DOHH2 (cell line): ENCODE measurements around the gene GREM2.

Experiments
- H3F3A ChIP-seq: fragments of 200-600 bp; sonication (generic), shearing (Covaris generic); 2 replicates; pipeline ENCODE4 v1.6.0; 2016; ENCODE audit warnings: antibody characterized with exemption, mild to moderate bottlenecking; ENCODE audit not compliant: control insufficient read depth, insufficient read depth
- H3K27ac ChIP-seq: fragments of 200-600 bp; sonication (generic); 2 replicates; pipeline ENCODE4 v1.5.1; 2014; ENCODE audit warnings: low read depth, mild to moderate bottlenecking, low read length, moderate library complexity
- H3K27me3 ChIP-seq: fragments of 200-600 bp; sonication (generic); 2 replicates; pipeline ENCODE4 v1.6.1; 2014; ENCODE audit warnings: mild to moderate bottlenecking, low read length, mixed read lengths; ENCODE audit not compliant: control insufficient read depth
- H3K36me3 ChIP-seq: fragments of 200-600 bp; sonication (generic); 2 replicates; pipeline ENCODE4 v1.6.1; 2014; ENCODE audit warnings: mild to moderate bottlenecking, low read length, moderate library complexity, mixed read lengths; ENCODE audit not compliant: control insufficient read depth
- H3K4me1 ChIP-seq: fragments of 200-600 bp; sonication (generic); 2 replicates; pipeline ENCODE4 v1.6.1; 2014; ENCODE audit warnings: mild to moderate bottlenecking, low read length, mixed read lengths; ENCODE audit not compliant: control insufficient read depth
- H3K4me2 ChIP-seq: fragments of 200-600 bp; sonication (generic); 2 replicates; pipeline ENCODE4 v1.6.0; 2014; ENCODE audit warnings: mild to moderate bottlenecking, low read length, moderate library complexity
- H3K4me3 ChIP-seq: fragments of 200-600 bp; sonication (generic); 2 replicates; pipeline ENCODE4 v1.5.1; 2014; ENCODE audit warnings: mild to moderate bottlenecking, low read length, mixed read lengths
- H3K79me2 ChIP-seq: fragments of 200-600 bp; sonication (generic); 2 replicates; pipeline ENCODE4 v1.6.1; 2014; ENCODE audit warnings: mild to moderate bottlenecking, low read length, mixed read lengths; ENCODE audit not compliant: control insufficient read depth
- H3K9me2 ChIP-seq: fragments of 200-600 bp; sonication (generic); replicated peaks from 2 replicates; pipeline ENCODE4 v1.6.1; 2014; ENCODE audit warnings: mild to moderate bottlenecking, low read length, mixed read lengths; ENCODE audit not compliant: control insufficient read depth
- H3K9me3 ChIP-seq: fragments of 200-600 bp; sonication (generic); 2 replicates; pipeline ENCODE4 v1.6.1; 2014; ENCODE audit warnings: antibody characterized with exemption, low read length, mixed read lengths; ENCODE audit not compliant: control insufficient read depth, insufficient read depth
- H4K20me1 ChIP-seq: fragments of 200-600 bp; sonication (generic); 2 replicates; pipeline ENCODE4 v1.6.0; 2014; ENCODE audit warnings: low read depth, mild to moderate bottlenecking, antibody characterized with exemption, low read length, moderate library complexity; ENCODE audit not compliant: control insufficient read depth, insufficient read depth
- EZH2phosphoT487 ChIP-seq: fragments of 200-600 bp; sonication (generic); IDR thresholded peaks from 2 replicates; pipeline ENCODE4 v1.6.1; 2017; ENCODE audit warnings: borderline replicate concordance, mild to moderate bottlenecking, antibody characterized with exemption, low read length, moderate library complexity, mixed read lengths
- TF ChIP-seq, protein P1 (sequence below): fragments of 200-600 bp; sonication (generic); IDR thresholded peaks from one replicate; pipeline ENCODE4 v1.5.1; 2014; ENCODE audit warnings: antibody characterized with exemption, mild to moderate bottlenecking, low read depth, low read length; ENCODE audit not compliant: poor library complexity, severe bottlenecking

GREM2 gene

DNA sequence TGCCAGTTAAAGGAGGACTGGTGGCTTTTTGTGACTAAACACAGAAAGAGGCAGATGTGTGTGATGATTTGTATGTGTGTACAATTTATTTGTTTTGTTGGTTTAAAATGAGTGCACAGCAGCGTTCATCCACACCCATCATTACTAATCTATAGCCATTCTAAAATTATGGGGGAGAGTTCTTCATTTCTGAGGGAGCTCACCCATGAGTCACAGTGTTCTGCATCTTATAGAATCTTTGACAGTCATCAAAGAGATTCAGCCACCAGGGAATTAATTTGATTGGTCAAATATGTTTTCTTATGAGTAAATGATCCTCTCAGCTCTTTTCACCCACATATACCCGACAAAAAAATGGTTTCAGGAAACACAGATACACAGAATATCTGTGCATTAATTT lies 147.9 kb downstream of the GREM2 start:
- Histone ChIP-seq H3K4me2 (no peak overlapping the region; the same call in 1 of the 2 replicates), H3F3A (no peaks in the 10 kb centered on the region), H3K9me2 (no peaks in the 10 kb centered on the region), H3K27ac (no peak overlapping the region), H3K4me3 (no peak overlapping the region), H3K79me2 (no peaks in the 10 kb centered on the region), H3K27me3 (no peaks in the 10 kb centered on the region), H4K20me1 (no peaks in the 10 kb centered on the region), H3K36me3 (no peaks in the 10 kb centered on the region), H3K9me3 (no peaks in the 10 kb centered on the region), H3K4me1 (peaks cover 23% of the 10 kb centered on the region)
- TF ChIP-seq, protein P1, sequence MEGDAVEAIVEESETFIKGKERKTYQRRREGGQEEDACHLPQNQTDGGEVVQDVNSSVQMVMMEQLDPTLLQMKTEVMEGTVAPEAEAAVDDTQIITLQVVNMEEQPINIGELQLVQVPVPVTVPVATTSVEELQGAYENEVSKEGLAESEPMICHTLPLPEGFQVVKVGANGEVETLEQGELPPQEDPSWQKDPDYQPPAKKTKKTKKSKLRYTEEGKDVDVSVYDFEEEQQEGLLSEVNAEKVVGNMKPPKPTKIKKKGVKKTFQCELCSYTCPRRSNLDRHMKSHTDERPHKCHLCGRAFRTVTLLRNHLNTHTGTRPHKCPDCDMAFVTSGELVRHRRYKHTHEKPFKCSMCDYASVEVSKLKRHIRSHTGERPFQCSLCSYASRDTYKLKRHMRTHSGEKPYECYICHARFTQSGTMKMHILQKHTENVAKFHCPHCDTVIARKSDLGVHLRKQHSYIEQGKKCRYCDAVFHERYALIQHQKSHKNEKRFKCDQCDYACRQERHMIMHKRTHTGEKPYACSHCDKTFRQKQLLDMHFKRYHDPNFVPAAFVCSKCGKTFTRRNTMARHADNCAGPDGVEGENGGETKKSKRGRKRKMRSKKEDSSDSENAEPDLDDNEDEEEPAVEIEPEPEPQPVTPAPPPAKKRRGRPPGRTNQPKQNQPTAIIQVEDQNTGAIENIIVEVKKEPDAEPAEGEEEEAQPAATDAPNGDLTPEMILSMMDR: no peak
- no peak for TF ChIP-seq EZH2phosphoT487

DNA sequence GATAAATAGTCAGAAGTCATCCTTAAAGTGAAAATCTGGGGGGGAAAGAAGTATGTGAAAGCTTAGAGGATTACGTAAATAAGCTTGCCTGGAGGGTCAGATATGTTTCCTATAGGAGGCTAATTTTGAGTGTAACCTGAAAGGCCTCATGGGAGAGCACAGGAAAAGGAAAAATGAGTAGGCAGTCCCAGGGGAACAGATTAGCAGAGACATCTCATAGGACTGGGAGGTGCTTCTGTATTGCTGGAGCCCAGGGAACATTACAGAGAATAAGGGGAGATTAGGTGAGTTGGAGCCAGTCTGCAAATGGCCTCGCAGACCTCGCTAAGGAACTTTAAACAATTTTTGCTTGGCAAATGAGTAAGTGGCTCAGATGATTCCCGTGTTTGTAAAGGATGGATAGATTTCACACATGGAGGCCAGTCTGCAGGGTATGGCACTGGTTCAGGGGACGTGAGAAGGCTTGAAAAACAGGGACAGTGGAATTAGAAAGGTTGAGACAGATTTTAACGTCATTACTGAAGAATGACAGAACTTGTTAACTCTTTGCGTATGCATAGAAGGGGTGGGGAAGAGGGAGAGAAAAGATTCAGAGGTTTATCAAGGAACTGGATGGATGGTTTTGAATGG lies 149.1 kb downstream of the GREM2 start:
- no peaks in the 10 kb centered on the region for H3K9me2 ChIP-seq
- no peak overlapping the region for H3K4me2 ChIP-seq
- H3K79me2 ChIP-seq: no peaks in the 10 kb centered on the region
- no peaks in the 10 kb centered on the region for H3F3A ChIP-seq
- H4K20me1 ChIP-seq: no peaks in the 10 kb centered on the region
- no peak overlapping the region for H3K4me3 ChIP-seq
- no peaks in the 10 kb centered on the region for H3K27me3 ChIP-seq
- no peak overlapping the region for H3K27ac ChIP-seq
- H3K36me3 ChIP-seq: no peaks in the 10 kb centered on the region
- no peaks in the 10 kb centered on the region for H3K9me3 ChIP-seq
- H3K4me1 ChIP-seq: peaks cover 23% of the 10 kb centered on the region
- TF ChIP-seq EZH2phosphoT487: no peak
- TF ChIP-seq, protein P1: no peak

DNA sequence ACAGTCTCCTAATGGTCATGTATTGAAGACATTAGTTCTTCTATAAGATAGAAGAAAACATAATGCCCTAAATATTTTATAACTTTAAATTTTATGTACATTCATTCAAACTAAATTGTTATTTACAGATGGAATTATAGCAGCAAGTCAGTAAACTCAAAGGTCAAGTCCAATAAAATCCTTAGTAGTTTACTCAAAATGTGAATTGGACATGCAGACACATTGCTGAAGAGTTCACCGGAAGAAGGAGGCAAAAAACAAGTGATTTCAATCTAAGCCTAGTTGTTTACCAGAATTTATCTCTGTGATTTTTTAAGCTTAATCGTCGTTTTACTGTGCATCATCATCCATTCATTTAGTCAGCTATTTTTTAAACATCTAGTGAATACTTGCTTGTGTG lies 149.7 kb downstream of the GREM2 start:
- H3K27ac ChIP-seq: no peak overlapping the region
- no peaks in the 10 kb centered on the region for H3K27me3 ChIP-seq
- H3K4me3 ChIP-seq: no peak overlapping the region
- peaks cover 23% of the 10 kb centered on the region for H3K4me1 ChIP-seq
- no peak overlapping the region for H3K4me2 ChIP-seq
- H4K20me1 ChIP-seq: no peaks in the 10 kb centered on the region
- no peaks in the 10 kb centered on the region for H3K9me2 ChIP-seq
- H3K79me2 ChIP-seq: no peaks in the 10 kb centered on the region
- H3K9me3 ChIP-seq: no peaks in the 10 kb centered on the region
- no peaks in the 10 kb centered on the region for H3F3A ChIP-seq
- no peaks in the 10 kb centered on the region for H3K36me3 ChIP-seq
- TF ChIP-seq, protein P1: no peak
- TF ChIP-seq EZH2phosphoT487: no peak

DNA sequence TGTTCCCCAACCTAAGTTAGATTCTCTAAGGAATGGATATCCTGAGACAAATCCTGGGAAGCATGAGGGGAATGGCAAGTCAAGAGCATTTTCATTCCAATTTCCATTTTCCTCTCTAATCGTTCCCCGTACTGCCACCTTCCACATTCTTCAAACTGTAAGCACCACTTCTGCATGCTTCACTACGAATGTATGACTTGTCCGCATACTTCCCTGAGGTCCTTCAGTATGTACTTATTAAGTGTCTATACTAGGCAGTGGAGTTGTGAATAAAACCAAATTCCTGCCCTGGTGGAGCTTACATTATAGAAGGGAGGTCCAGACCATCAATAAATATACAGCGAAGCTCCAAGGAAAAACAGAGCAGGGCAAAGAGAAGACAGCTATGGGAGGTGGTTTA lies 154.8 kb downstream of the GREM2 start:
- Histone ChIP-seq H3K9me2 (no peaks in the 10 kb centered on the region), H3F3A (no peaks in the 10 kb centered on the region), H3K27ac (no peak overlapping the region), H3K4me1 (no peaks in the 10 kb centered on the region), H4K20me1 (no peaks in the 10 kb centered on the region), H3K9me3 (no peaks in the 10 kb centered on the region), H3K4me2 (no peak overlapping the region), H3K36me3 (no peaks in the 10 kb centered on the region), H3K79me2 (no peaks in the 10 kb centered on the region), H3K4me3 (no peak overlapping the region), H3K27me3 (no peaks in the 10 kb centered on the region)
- TF ChIP-seq, protein P1: no peak
- no peak for TF ChIP-seq EZH2phosphoT487
